NCI-H2196 treated with DMSO at 0.1 percent for 48 hours (cell line): Measurements from ENCODE around the gene MMP7.
"Not testable (repeated sequence)": the region's sequence is repeated elsewhere in the genome, so short reads cannot be mapped to it uniquely, and the experiment has no call there.

Experiments used
- DNase-seq: peaks from one replicate; lab custom pipeline; 2025; ENCODE audit not compliant: unreplicated experiment; lab: John Stamatoyannopoulos, UW

MMP7 gene

GRCh38 chr11:102544594-102544993, 14.0 kb upstream of the MMP7 start:
- DNase-seq, result no peak

- no peak for DNase-seq
These were observed 9.0 kb upstream of the MMP7 start for GRCh38 chr11:102539567-102539966.

DNA sequence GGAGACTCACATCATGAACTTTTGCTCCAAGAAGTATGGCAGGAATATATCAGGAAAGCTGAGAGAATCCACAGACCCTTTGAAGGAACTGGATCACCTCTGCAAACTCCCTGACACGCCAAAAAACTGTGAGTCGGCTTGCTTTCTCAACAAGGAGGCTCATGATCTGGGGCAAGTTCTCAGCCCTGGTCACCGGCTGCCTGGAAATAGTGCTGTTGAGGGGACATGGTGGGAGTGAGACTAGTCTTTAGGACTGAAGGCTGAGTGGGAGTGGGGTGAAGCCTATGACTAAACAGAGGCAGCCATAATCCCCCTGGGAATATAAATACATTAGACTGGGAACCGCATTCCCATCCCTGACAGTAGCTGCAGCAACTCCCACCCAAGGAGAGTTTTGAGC, 8.4 kb upstream of the MMP7 start:
- DNase-seq, result no peak

DNA sequence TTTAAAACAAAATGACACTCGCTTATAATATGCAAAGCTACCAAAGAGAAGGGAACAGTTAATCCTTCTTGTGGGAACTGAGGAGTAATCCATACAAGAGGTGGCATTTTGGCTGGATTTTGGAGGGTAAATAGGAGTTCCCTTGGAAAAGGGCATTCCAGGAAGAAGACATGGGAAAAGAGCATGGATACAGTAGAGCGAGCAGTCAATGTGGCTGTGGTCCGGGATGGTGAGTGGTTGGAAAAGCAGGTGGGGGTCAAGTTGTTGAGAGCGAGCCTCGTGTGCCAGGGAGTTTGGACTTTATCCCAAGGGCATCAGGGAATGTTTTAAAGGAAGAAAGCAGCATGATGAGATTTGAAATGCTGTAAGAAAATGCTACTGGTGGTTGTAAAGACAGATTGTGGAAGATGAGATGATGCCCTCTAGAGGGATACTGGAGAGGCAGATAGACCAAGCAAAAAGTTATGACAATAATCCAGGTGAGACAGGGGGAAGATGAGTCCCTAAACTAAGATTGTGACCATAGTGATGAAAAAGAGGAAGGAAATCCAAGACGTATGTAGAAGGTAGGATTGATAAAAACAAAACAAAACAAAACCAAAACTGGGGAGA, 3.8 kb upstream of the MMP7 start:
- DNase-seq, result no peak

DNA sequence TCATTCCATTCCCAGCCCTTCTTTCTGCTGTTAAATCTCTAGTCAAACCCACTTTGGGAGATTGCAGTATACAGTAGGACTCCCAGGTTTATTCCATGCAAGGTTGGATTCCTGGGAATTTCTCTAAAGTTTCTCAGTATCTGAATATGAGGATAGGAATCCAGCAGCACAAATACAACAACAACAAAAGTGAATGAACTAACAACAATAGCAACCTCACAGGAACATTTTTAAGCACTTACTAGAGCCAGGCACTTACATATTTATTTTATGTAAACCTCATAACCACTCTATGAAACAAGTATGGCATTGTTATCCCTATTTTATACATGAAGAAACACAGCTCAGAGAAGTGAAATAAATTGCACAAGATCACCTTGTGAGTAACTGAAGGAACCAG, 1.9 kb downstream of the MMP7 start:
- DNase-seq, result no peak

DNA sequence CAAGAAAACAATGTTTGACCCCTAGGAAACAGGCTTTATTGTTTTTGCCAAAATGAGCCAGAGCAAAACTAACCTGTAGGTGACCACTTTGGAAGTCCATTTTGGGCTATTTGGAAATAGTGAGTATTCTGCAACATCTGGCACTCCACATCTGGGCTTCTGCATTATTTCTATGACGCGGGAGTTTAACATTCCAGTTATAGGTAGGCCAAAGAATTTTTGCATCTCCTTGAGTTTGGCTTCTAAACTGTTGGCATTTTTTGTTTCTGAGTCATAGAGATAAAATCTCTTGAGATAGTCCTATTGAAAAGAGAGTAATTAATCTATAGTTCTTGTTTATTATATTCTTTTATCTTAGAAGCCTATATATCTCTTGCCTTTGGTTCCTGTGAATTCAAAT, 2.9 kb downstream of the MMP7 start:
- DNase-seq, result no peak

DNA sequence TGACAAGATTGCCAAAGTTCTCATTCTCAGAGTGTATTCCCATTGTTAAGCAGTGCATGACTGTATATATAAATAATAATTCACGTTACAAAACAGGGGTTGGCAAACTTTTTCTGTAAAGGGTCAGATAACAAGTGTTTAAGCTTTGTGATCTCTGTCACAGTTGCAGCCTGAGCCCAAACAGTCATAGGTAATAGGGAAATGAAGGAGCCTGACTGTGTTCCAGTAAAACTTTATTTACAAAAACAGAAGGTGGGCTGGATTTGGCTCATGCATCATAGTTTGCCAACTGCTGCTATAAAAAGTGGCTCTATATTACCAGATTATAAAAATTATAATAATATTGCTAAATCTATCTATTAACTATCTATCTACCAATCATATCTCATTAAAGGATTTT, 3.5 kb downstream of the MMP7 start:
- DNase-seq, result no peak

DNA sequence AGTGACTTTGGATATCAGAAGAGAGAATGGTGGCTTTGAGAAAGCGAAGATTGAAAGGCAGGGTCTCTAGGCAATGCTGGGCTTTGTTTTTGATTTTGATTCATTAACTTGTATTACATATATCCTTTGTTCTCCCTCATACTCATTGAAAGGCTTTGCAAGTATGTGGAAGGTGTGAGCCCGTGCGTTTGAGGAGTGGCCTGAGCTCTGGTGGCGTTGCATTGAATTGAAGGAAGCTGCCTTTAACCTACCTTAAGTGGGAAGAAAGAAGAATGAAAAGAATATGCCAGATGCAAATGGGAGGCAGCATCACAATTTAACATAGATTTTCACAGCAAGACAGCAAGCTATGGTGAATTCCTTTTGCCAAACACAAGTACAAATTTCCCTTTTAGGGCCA, 6.7 kb downstream of the MMP7 start:
- DNase-seq, result no peak

- DNase-seq, result no peak
These were observed 7.4 kb downstream of the MMP7 start for GRCh38 chr11:102523189-102523570.

DNA sequence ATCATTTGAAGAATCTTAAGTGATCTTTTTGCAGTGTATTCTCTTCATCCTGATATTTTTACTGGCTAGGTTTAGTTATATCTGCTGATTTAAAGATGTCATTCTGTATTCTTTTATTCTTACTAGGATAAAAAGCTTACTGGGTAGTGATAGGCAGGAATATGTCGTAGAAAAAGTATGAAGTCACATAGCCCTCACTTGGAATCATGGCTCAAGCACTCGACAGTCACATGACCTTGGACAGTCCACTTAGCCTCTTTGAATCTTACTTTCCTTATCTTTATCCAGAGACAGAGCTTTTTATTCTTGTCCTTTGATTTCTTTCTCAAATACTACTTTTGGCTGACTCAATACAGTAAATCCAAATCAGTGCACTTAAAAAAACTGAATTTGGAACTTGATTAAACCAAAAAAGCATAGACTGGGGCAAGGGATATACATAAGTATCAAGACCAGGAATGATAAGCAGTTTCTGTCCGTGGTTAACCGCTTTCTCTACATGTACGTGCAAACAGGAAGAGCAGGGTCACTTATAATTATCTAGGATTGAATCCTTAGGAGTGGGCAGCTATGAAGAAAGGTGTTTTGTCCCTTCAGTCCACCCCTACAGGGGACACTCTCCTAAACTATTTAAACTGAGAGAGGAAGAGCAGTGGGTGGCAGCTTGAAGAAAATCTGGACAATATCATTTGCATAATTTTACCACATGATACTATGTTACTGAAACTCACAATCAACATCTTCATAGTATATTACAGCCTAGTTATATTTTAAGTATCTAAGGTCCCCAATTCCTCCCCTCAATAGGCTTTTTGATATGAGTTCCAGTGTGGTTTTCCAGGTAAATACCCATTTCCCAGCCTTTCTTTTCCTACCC, 8.0 kb downstream of the MMP7 start:
- DNase-seq, result no peak

DNA sequence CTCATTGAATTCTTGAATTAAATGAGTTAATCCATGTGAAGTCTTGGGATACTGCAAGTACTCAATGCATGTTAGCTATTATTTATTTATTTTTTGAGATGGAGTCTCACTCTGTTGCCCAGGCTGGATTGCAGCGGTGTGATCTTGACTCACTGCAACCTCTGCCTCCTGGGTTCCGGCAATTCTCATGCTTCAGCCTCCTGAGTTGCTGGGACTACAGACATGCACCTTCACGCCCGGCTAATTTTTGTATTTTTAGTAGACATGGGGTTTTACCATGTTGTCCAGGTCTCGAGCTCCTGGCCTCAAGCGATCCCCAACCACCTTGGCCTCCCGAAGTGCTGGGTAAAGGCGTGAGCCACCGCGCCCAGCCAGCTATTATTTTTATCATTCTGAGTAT, 9.4 kb downstream of the MMP7 start:
- no peak for DNase-seq

DNA sequence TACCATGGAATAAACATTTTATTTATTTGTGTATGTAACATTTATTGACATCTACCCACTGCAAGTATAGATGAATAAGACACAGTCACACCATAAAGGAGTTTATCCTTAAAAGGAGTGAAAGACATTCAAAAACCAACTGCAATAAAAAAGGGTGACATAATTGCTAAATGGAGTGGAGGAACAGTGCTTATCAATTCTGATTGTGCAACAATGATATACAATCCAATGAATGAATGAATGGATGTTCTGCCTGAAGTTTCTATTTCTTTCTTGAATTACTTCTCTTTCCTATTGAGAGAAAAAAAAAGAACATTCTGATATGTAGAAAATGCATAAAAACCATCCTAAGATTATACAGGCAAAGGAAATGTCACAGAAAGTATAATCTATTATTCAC, 10.0 kb downstream of the MMP7 start:
- no peak for DNase-seq

- no peak for DNase-seq
These were observed 12.1 kb downstream of the MMP7 start for GRCh38 chr11:102518296-102519094.

DNA sequence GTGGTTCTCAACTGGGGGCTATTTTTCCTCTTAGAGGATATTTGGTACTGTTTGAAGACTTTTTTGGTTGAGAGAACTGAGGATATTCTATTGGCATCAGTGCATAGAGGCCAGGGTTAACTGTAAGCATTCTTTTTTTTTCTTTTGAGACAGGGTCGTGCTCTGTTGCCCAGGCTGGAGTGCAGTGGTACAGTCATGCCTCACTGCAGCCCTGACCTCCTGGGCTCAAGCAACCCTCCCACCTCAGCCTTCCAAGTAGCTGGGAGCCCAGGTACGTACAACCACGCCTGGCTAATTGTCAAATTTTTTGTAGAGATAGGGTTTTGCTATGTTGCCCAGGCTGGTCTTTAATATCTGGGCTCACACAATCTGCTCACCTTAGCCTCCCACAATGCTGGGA, 12.9 kb downstream of the MMP7 start:
- no peak for DNase-seq

GRCh38 chr11:102516179-102516578, 14.4 kb downstream of the MMP7 start:
- no peak for DNase-seq

DNA sequence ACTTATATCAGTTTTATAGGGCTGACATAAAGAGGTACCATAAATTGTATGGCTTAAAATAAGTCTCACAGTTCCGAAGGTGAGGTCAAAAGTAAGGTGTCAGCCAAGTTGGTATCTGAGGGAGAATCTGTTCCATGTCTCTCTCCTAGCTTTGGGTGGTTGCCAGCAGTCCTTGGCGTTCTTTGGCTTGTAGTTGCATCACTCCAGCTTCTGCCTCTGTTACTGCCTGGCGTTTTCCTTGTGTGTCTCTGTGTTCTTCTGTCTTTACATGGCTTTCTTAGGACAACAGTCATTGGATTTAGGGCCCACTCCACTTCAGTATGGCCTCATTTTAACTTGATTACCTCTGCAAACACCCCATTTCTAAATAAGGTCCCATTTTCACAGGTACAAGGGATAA, 16.7 kb downstream of the MMP7 start:
- no peak for DNase-seq

DNA sequence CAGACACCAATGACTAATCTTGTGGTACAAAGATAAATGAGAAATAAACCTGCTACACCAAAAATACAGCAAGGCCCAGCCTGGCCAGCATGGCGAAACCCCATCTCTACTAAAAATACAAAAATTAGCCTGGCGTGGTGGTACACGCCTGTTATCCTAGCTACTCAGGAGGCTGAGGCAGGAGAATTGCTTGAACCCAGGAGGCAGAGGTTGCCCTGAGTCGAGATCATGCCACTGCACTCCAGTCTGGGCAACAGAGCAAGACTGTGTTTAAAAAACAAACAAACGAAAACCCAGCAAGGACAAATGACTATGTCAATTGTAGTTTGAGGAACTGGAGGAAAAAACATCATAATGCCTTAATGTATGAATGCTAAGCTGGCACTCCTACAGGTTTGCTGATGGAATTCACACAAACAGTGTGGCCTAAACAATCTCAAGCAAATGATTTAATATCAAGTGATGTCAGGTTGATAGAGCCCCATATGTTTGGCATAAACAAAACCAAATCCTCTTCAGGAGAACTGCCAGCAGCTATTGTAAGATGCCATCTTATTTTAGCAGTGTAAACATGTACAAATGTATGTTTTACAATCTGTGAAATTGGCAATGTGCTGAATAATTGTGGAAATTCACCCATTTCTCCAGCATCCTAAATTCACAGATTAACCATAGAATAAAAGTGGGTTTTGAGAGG, 20.0 kb downstream of the MMP7 start:
- no peak for DNase-seq

DNA sequence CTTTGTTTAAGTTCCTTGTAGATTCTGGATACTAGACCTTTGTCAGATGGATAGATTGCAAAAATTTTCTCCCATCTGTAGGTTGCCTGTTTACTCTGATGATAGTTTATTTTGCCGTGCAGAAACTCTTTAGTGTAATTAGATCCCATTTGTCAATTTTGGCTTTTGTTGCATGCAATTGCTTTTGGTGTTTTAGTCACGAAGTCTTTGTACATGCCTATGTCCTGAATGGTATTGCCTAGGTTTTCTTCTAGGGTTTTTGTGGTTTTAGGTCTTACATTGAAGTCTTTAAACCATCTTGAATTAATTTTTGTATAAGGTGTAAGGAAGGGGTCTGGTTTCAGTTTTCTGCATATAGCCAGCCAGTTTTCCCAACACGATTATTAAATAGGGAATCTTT, 27.7 kb downstream of the MMP7 start:
- not testable (repeated sequence) for DNase-seq

DNA sequence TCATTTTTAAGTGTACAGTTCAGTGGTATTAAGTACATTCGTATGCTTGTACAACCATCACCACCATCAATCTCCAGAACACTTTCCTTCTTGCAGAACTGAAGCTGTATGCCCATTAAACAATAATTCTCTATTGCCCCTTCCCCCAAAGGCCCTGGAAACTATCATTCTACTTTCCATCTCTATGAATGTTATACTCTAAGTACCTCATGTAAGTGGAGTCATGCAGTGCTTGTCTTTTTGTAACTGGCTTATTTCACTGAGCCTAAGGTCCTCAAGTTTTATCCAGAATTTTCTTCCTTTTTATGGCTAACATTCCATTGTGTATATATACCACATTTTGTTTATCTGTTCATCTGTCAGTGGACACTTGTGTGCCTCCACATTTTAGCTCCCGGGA, 29.7 kb downstream of the MMP7 start:
- no peak for DNase-seq

- DNase-seq, result no peak
These were observed 30.6 kb downstream of the MMP7 start for GRCh38 chr11:102499931-102500330.

DNA sequence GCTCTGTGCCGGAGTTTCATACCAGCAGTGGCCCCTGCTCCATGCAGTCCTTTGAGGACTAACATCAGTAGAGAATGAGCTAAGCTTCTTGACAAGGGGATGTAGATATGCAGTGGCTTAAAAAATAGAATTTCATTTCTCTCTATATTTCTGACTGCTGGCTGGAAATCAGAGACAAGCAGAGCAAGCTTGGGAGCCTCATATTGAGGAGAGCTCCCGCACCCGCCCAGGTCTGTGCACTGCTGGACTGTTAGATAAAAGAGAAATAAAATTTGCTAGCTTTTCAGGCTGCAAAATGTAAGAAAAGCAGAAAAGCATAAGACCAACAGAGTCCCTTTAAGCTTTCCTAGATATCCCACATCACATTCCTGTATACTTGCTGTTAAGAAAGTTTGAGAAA, 31.4 kb downstream of the MMP7 start:
- no peak for DNase-seq
